ENCODE measurements around the gene HOXA5. TPM values are rescaled to one million over a fixed set of nuclear protein-coding genes. Genes with fewer than 3 reads are reported as not detected.

HOXA5 gene
- total RNA-seq, 4 donors from 2014 or later = 10.7 to 61.0 (median 18.9) TPM

GRCh38 chr7:27099453-27100370 lies 43.8 kb downstream of the HOXA5 start:
- Histone ChIP-seq H3K4me3 (no peak overlapping the region), H3K4me1 (peaks cover 8 to 13% of the 10 kb centered on the region in 2 donors), H3K27ac (peak overlapping the region; percentile 76 to 83), H3K36me3 (no peaks in the 10 kb centered on the region), H3K9me3 (no peaks in the 10 kb centered on the region), H3K27me3 (no peaks in the 10 kb centered on the region)
- no peak for DNase-seq
- intact Hi-C loops (cut with DNase I; ENCODE audit: low total_unique reads) = loop anchor here (10.0 kb wide), 1 partner anchor 45 kb away; the partner anchor contains the start of genes HOXA5 and HOXA6
- no peak for TF ChIP-seq POLR2A (IDR thresholded peaks at IDR 0.05)
- TF ChIP-seq, protein P1, sequence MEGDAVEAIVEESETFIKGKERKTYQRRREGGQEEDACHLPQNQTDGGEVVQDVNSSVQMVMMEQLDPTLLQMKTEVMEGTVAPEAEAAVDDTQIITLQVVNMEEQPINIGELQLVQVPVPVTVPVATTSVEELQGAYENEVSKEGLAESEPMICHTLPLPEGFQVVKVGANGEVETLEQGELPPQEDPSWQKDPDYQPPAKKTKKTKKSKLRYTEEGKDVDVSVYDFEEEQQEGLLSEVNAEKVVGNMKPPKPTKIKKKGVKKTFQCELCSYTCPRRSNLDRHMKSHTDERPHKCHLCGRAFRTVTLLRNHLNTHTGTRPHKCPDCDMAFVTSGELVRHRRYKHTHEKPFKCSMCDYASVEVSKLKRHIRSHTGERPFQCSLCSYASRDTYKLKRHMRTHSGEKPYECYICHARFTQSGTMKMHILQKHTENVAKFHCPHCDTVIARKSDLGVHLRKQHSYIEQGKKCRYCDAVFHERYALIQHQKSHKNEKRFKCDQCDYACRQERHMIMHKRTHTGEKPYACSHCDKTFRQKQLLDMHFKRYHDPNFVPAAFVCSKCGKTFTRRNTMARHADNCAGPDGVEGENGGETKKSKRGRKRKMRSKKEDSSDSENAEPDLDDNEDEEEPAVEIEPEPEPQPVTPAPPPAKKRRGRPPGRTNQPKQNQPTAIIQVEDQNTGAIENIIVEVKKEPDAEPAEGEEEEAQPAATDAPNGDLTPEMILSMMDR (IDR thresholded peaks at IDR 0.05) = no peak

DNA sequence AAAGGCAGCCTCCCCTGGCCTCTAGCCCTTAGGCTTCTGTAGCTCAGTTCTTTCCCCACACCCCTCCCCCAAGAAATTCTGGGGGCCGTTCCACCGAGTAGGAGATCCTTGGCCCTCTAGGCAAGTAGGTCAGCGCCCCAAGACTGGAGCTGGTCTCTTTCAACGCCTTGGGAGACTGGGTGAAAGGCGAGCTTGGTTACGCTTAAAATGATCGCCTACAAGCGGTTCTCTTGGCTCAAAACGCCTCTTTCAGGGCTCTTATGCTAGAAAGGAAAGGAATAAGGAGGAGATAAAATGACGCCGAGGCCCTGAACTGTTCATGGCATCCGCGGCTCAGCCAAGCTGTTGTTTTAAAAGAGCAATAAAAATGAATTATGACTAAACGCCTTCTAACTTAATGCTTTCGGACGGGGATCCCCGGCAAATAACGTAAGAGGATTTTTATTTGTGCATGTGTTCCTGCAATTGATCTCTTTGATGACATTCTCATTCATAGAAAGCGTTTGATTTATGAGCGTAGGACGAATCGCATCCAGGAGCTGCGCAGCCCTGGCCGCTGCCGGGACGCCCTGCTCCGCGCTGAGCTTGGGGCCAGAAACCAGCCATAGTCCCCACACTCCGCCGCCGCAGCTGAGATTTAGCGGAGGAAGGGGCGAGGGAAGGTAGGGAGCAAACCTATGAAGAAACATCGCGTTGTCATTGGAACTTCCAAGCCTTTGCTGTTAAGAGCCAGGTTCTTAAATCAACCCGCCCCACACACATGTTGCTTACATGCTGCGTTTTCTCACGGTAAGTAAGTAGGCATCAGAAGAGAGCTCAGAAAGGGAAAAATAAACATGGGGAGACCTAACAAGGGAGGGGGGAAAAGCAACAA lies 44.7 kb downstream of the HOXA5 start:
- DNase-seq = peak; percentile 64 to 75
- H3K4me1 ChIP-seq = peaks cover 8 to 13% of the 10 kb centered on the region in 2 donors
- H3K9me3 ChIP-seq = no peaks in the 10 kb centered on the region
- H3K27ac ChIP-seq = peak overlapping the region; percentile 76 to 83
- peak in 1 of 2 donors; percentile 11 for TF ChIP-seq POLR2A (IDR thresholded peaks at IDR 0.05)
- TF ChIP-seq, protein P1 (IDR thresholded peaks at IDR 0.05) = no peak
- intact Hi-C loops (cut with DNase I; ENCODE audit: low total_unique reads) = loop anchor here (10.0 kb wide), 1 partner anchor 46 kb away; the partner anchor contains the start of genes HOXA5 and HOXA6
- H3K4me3 ChIP-seq = peak overlapping the region; percentile 17 to 22
- no peaks in the 10 kb centered on the region for H3K27me3 ChIP-seq
- no peaks in the 10 kb centered on the region for H3K36me3 ChIP-seq

GRCh38 chr7:27097686-27098577 lies 45.5 kb downstream of the HOXA5 start:
- Histone ChIP-seq H3K4me1 (peaks cover 8 to 13% of the 10 kb centered on the region in 2 donors), H3K9me3 (no peaks in the 10 kb centered on the region), H3K27ac (peak overlapping the region; percentile 76 to 83), H3K4me3 (peak overlapping the region; percentile 17 to 22), H3K36me3 (no peaks in the 10 kb centered on the region), H3K27me3 (no peaks in the 10 kb centered on the region)
- intact Hi-C loops (cut with DNase I; ENCODE audit: low total_unique reads) = loop anchor here (10.0 kb wide), 1 partner anchor 47 kb away; the partner anchor contains the start of genes HOXA5 and HOXA6
- no peak for TF ChIP-seq POLR2A (IDR thresholded peaks at IDR 0.05)
- TF ChIP-seq, protein P1 (IDR thresholded peaks at IDR 0.05) = no peak
- DNase-seq = no peak

GRCh38 chr7:27096768-27097514 lies 46.5 kb downstream of the HOXA5 start:
- H3K27me3 ChIP-seq = no peaks in the 10 kb centered on the region
- no peaks in the 10 kb centered on the region for H3K36me3 ChIP-seq
- peak overlapping the region; percentile 59 to 74 for H3K27ac ChIP-seq
- no peak for TF ChIP-seq POLR2A (IDR thresholded peaks at IDR 0.05)
- TF ChIP-seq, protein P1 (IDR thresholded peaks at IDR 0.05) = peak in 1 of 4 experiments; percentile 12
- peak overlapping the region; percentile 64 to 72 for H3K4me3 ChIP-seq
- intact Hi-C loops (cut with DNase I; ENCODE audit: low total_unique reads) = loop anchor here (10.0 kb wide), 1 partner anchor 48 kb away; the partner anchor contains the start of genes HOXA5 and HOXA6
- peaks cover 8 to 13% of the 10 kb centered on the region in 2 donors for H3K4me1 ChIP-seq
- no peaks in the 10 kb centered on the region for H3K9me3 ChIP-seq
- peak; percentile 52 to 68 for DNase-seq
